Small intestine (tissue), 7 donors: Measurements from ENCODE around the gene DNAH8. TPM values are rescaled to one million over a fixed set of nuclear protein-coding genes. Genes with fewer than 3 reads are reported as not detected.

Experiments
- DNase-seq, 2 donors: peaks; one replicate each; pipeline versions ENCODE4 v3.0.0 to v3.0.0-alpha.2; 2013
- FAIRE-seq: peaks from 2 replicates; lab custom pipeline; 2012; peaks lifted over from hg19 to GRCh38; lab: Jason Lieb, UNC
- H3K27ac ChIP-seq, 3 donors: one replicate each; pipeline ENCODE4 v1.5.1; 2013; ENCODE audit warnings: low read length in 2 of 3, mild to moderate bottlenecking in 2 of 3, control low read depth in 1 of 3, inconsistent platforms in 1 of 3, low read depth in 1 of 3, moderate library complexity in 1 of 3
- H3K27me3 ChIP-seq, 3 donors: one replicate each; pipeline ENCODE4 v1.6.1; 2013; ENCODE audit warnings: low read length in 3 of 3, inconsistent platforms in 1 of 3; ENCODE audit not compliant: control insufficient read depth in 3 of 3, insufficient read depth in 3 of 3
- H3K36me3 ChIP-seq, 3 donors: one replicate each; pipeline ENCODE4 v1.6.1; 2013; ENCODE audit warnings: low read length in 3 of 3, inconsistent platforms in 1 of 3, low read depth in 1 of 3, mild to moderate bottlenecking in 1 of 3, moderate library complexity in 1 of 3; ENCODE audit not compliant: control insufficient read depth in 3 of 3, insufficient read depth in 2 of 3
- H3K4me1 ChIP-seq, 3 donors: one replicate each; pipeline ENCODE4 v1.6.1; 2013; ENCODE audit warnings: low read length in 2 of 3, inconsistent platforms in 1 of 3, low read depth in 1 of 3, mild to moderate bottlenecking in 1 of 3, moderate library complexity in 1 of 3; ENCODE audit not compliant: control insufficient read depth in 3 of 3, insufficient read depth in 2 of 3
- H3K4me3 ChIP-seq, 3 donors: one replicate each; pipeline ENCODE4 v1.5.1; 2013; ENCODE audit warnings: low read length in 3 of 3, control low read depth in 1 of 3, inconsistent platforms in 1 of 3, low read depth in 1 of 3, mild to moderate bottlenecking in 1 of 3, moderate library complexity in 1 of 3
- H3K9me3 ChIP-seq, 2 donors: one replicate each; pipeline ENCODE4 v1.6.1; 2013; ENCODE audit warnings: low read depth in 1 of 2, low read length in 1 of 2; ENCODE audit not compliant: control insufficient read depth in 2 of 2, insufficient read depth in 1 of 2
- WGBS, 3 donors: extraction: QIAGEN DNeasy Blood & Tissue Kit; methylation state at CpG; one replicate each; pipeline ENCODE4 v1.1.7; 2013; 5-methylcytosine and 5-hydroxymethylcytosine counted together
- polyA plus RNA-seq, 4 donors: library from polyadenylated mRNA; stranded (reverse) in 3 of 4; unstranded in 1 of 4; fragments of 200-250 nt in 3 of 4; fragments of 120-200 nt in 1 of 4; gene quantifications; one replicate each; pipeline versions ENCODE4 v1.2.1 to v1.2.3, GENCODE V29; 2013
- donor health status: healthy with polysubstance abuse.
- donor health status: control.
- donor health status: control.
- donor health status: Bipolar disorder and iron deficiency.
- donor health status: healthy.

DNAH8 gene
- polyA plus RNA-seq, 4 donors, result under 0.01 to 0.01 (median 0.01) TPM; not detected in 1

DNA sequence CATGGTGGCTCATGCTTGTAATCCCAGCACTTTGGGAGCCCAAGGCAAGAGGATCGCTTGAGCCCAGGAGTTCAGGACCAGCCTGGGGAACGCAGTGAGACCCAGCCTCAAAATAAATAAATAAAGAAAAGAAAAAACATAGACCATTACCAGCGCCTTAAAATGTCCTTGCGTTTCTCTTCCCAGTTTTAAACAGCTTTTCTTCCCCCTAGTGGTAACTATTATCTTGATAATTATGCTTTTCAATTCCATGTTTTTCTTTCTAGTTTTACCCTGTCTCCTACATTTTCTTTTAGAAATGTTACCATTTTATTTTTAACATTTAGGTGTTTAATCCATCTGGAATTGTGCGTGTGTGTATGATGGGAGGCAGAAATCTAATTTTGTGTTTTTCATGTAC is 24.4 kb downstream of the DNAH8 start:
- Histone ChIP-seq H3K9me3 (no peaks in the 10 kb centered on the region), H3K27me3 (peaks cover 0 to 3% (median 0%) of the 10 kb centered on the region in 3 donors), H3K4me3 (no peak overlapping the region), H3K27ac (no peak overlapping the region), H3K4me1 (no peaks in the 10 kb centered on the region), H3K36me3 (no peaks in the 10 kb centered on the region)
- 48 to 49% (median 48%) methylated on average over 5 of the region's 5 CpGs for WGBS, 3 donors
- no peak for DNase-seq
- FAIRE-seq, result no peak

GRCh38 chr6:38749473-38749872 is 34.4 kb downstream of the DNAH8 start:
- H3K36me3 ChIP-seq, result no peaks in the 10 kb centered on the region
- no peaks in the 10 kb centered on the region for H3K4me1 ChIP-seq
- no peaks in the 10 kb centered on the region for H3K27me3 ChIP-seq
- DNase-seq (no peak), FAIRE-seq (no peak)
- H3K27ac ChIP-seq, result no peak overlapping the region
- H3K9me3 ChIP-seq, result no peaks in the 10 kb centered on the region
- WGBS, 3 donors, result 91 to 100% (median 93%) methylated on average over 1 of the region's 1 CpG
- H3K4me3 ChIP-seq, result no peak overlapping the region

- Histone ChIP-seq H3K9me3 (no peaks in the 10 kb centered on the region), H3K36me3 (no peaks in the 10 kb centered on the region), H3K27ac (no peak overlapping the region), H3K4me3 (no peak overlapping the region), H3K4me1 (no peaks in the 10 kb centered on the region), H3K27me3 (no peaks in the 10 kb centered on the region)
- 51 to 77% (median 63%) methylated on average over 1 of the region's 1 CpG for WGBS, 3 donors
- FAIRE-seq, result no peak
- no peak for DNase-seq
These were observed 36.0 kb downstream of the DNAH8 start for GRCh38 chr6:38750968-38751615.

GRCh38 chr6:38753707-38754106 is 38.6 kb downstream of the DNAH8 start:
- Histone ChIP-seq H3K9me3 (no peaks in the 10 kb centered on the region), H3K27ac (no peak overlapping the region), H3K27me3 (no peaks in the 10 kb centered on the region), H3K4me3 (no peak overlapping the region), H3K4me1 (no peaks in the 10 kb centered on the region), H3K36me3 (no peaks in the 10 kb centered on the region)
- no peak for FAIRE-seq
- DNase-seq, result no peak

DNA sequence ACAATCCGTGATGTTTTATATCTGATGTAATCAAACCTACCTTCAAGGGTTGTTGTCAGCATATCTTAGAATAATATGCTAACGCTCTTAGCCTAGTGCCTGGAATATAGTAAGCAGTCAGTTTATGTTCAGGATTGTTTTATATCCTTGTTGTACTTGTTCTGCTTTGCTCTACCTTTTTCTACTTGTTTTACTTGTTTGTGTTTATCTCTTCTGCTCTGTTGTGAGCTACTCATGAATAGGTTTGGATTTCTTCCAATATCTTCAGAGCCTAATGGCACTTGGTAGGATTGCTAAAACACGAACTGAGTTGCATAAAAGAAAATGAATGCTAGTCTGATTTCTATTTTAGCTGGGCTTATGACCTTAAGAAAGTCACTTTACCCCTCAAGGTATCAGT is 40.1 kb downstream of the DNAH8 start:
- no peak for FAIRE-seq
- H3K27ac ChIP-seq, result no peak overlapping the region
- peak in 1 of 2 donors; percentile 4 for DNase-seq
- H3K4me3 ChIP-seq, result no peak overlapping the region
- WGBS, 3 donors, result 27 to 64% (median 48%) methylated on average over 3 of the region's 3 CpGs
- no peaks in the 10 kb centered on the region for H3K9me3 ChIP-seq
- no peaks in the 10 kb centered on the region for H3K27me3 ChIP-seq
- H3K36me3 ChIP-seq, result no peaks in the 10 kb centered on the region
- H3K4me1 ChIP-seq, result no peaks in the 10 kb centered on the region

DNA sequence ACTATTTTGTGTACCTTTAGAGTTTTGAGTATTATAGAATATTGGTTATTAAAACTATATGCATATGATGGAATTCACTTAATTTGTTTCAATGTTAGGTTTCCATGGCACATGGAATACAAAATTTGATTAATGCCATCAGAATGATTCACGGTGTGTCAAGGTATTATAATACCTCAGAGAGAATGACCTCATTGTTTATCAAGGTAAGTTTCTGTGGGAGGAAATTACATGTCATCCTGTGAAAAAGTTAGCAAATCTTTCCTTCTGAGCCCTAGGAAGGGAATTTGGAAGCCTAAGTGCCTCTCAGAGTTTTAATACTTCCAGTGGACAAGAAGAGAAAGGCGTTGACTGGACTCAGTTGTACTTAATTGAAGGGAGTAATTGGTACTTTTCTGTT is 40.8 kb downstream of the DNAH8 start:
- no peak for FAIRE-seq
- no peaks in the 10 kb centered on the region for H3K36me3 ChIP-seq
- no peak overlapping the region for H3K27ac ChIP-seq
- H3K27me3 ChIP-seq, result no peaks in the 10 kb centered on the region
- no peaks in the 10 kb centered on the region for H3K9me3 ChIP-seq
- H3K4me1 ChIP-seq, result no peaks in the 10 kb centered on the region
- no peak overlapping the region for H3K4me3 ChIP-seq
- DNase-seq, result no peak
- WGBS, 3 donors, result 46 to 74% (median 71%) methylated on average over 2 of the region's 2 CpGs

- WGBS, 3 donors, result 68 to 80% (median 78%) methylated on average over 1 of the region's 1 CpG
- Histone ChIP-seq H3K9me3 (no peaks in the 10 kb centered on the region), H3K36me3 (no peaks in the 10 kb centered on the region), H3K27ac (no peak overlapping the region), H3K27me3 (no peaks in the 10 kb centered on the region), H3K4me1 (no peaks in the 10 kb centered on the region), H3K4me3 (no peak overlapping the region)
- no peak for DNase-seq
- no peak for FAIRE-seq
These were observed 45.0 kb downstream of the DNAH8 start for GRCh38 chr6:38760097-38760496.

GRCh38 chr6:38762848-38763247 is 47.7 kb downstream of the DNAH8 start:
- no peak overlapping the region for H3K27ac ChIP-seq
- H3K4me3 ChIP-seq, result no peak overlapping the region
- H3K36me3 ChIP-seq, result no peaks in the 10 kb centered on the region
- no peaks in the 10 kb centered on the region for H3K27me3 ChIP-seq
- FAIRE-seq (no peak), DNase-seq (no peak)
- H3K4me1 ChIP-seq, result no peaks in the 10 kb centered on the region
- H3K9me3 ChIP-seq, result no peaks in the 10 kb centered on the region

- no peak for FAIRE-seq
- Histone ChIP-seq H3K27ac (no peak overlapping the region), H3K27me3 (peaks cover 0 to 2% (median 0%) of the 10 kb centered on the region in 3 donors), H3K4me3 (no peak overlapping the region), H3K9me3 (peaks cover 0 to 4% of the 10 kb centered on the region in 2 donors), H3K36me3 (no peaks in the 10 kb centered on the region), H3K4me1 (no peaks in the 10 kb centered on the region)
- DNase-seq, result no peak
- 79 to 87% (median 87%) methylated on average over 2 of the region's 2 CpGs for WGBS, 3 donors
These were observed 52.4 kb downstream of the DNAH8 start for GRCh38 chr6:38767560-38767959.
